Lung (tissue), 12 donors: Measurements from ENCODE around the gene LPCAT1. TPM values are rescaled to one million over a fixed set of nuclear protein-coding genes. Genes with fewer than 3 reads are reported as not detected.

Source experiments
- ATAC-seq: fragments of 200-7000 bp; cut with Tn5 transposase; one replicate; pipeline ENCODE4 v1.9.1; 2020; ENCODE audit warnings: moderate number of reproducible peaks; ENCODE audit not compliant: insufficient read depth, low FRiP score
- DNase-seq, 3 donors: peaks; one replicate each; pipeline ENCODE4 v3.0.0-alpha.2; 2013 to 2017
- H3K27ac ChIP-seq, 2 donors: one replicate each; pipeline ENCODE4 v1.5.1; 2013; ENCODE audit warnings: mild to moderate bottlenecking in 2 of 2, moderate library complexity in 2 of 2, control low read depth in 1 of 2, inconsistent platforms in 1 of 2, low read depth in 1 of 2, low read length in 1 of 2
- H3K27me3 ChIP-seq, 3 donors: one replicate each; pipeline ENCODE4 v1.5.1; 2013; ENCODE audit warnings: low read length in 2 of 3; ENCODE audit not compliant: control insufficient read depth in 3 of 3, insufficient read depth in 3 of 3
- H3K36me3 ChIP-seq, 4 donors: one replicate each; pipeline ENCODE4 v1.5.1; 2013; ENCODE audit warnings: low read length in 4 of 4, mild to moderate bottlenecking in 1 of 4, moderate library complexity in 1 of 4; ENCODE audit not compliant: control insufficient read depth in 4 of 4, insufficient read depth in 4 of 4
- H3K4me1 ChIP-seq, 5 donors: one replicate each; pipeline ENCODE4 v1.5.1; 2013; ENCODE audit warnings: low read length in 5 of 5, mild to moderate bottlenecking in 2 of 5, moderate library complexity in 1 of 5; ENCODE audit not compliant: control insufficient read depth in 5 of 5, insufficient read depth in 5 of 5
- H3K4me3 ChIP-seq: one replicate; pipeline ENCODE4 v1.5.1; 2013; ENCODE audit warnings: mild to moderate bottlenecking, control low read depth, moderate library complexity
- H3K9ac ChIP-seq, 2 donors: one replicate each; pipeline ENCODE4 v1.5.1; 2013; ENCODE audit warnings: low read length in 2 of 2, control low read depth in 1 of 2; ENCODE audit not compliant: insufficient read depth in 1 of 2
- H3K9me3 ChIP-seq, 4 donors: one replicate each; pipeline ENCODE4 v1.5.1; 2013; ENCODE audit warnings: low read length in 3 of 4, mild to moderate bottlenecking in 1 of 4, moderate library complexity in 1 of 4; ENCODE audit not compliant: control insufficient read depth in 4 of 4, insufficient read depth in 3 of 4
- WGBS, 2 donors: extraction: QIAGEN DNeasy Blood & Tissue Kit; methylation state at CpG; one replicate each; pipeline ENCODE4 v1.1.7; 2013; 5-methylcytosine and 5-hydroxymethylcytosine counted together
- polyA plus RNA-seq, 2 donors: library from polyadenylated mRNA; stranded (reverse); fragments of 200-250 nt; gene quantifications; one replicate each; pipeline ENCODE4 v1.2.1, GENCODE V29; 2013
- total RNA-seq, 2 donors: library from RNA; depleted of rRNA in 1 of 2; stranded (reverse); fragments of >200 nt in 1 of 2; gene quantifications; one replicate each; pipeline ENCODE4 v1.2.1, GENCODE V29; 2014 to 2021
- TF ChIP-seq, protein P1 (sequence below): IDR thresholded peaks from 2 replicates; pipeline ENCODE4 v1.5.1; 2012; ENCODE audit warnings: mild to moderate bottlenecking; ENCODE audit errors: control extremely low read depth, extremely low read depth
- donor health status: control.
- donor health status: control.
- donor health status: Bipolar disorder and iron deficiency.
- donor health status: healthy.
- donor health status: DM: yes; HTN: yes; CAD: no.

Gene LPCAT1
- total and polyA plus RNA-seq, 4 donors = 198 to 669 (median 443) TPM

DNA sequence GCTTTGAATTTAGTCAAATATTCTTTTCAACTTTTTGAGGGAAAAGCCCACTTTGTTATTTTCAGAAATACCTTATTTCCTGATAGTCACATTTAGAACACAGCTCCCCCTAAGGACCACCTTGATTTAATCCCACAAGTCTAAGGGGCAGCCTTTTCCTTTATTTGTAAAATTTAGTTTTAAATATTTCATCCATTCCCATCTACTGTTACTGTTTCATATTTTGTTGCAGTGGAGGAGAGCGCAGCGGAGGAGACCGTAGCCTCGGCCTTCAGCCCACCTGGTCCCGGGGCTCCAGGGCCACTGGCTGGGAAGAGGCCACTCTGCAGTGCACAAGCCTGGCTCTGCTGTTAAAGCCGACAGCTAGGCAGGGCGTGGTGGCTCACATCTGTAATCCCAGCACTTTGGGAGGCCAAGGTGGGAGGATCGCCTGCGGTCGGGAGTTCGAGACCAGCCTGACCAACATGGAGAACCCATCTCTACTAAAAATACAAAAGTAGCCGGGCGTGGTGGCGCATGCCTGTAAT is 19.6 kb downstream of the LPCAT1 start:
- Histone ChIP-seq H3K36me3 (peaks cover 0 to 22% (median 3%) of the 10 kb centered on the region in 4 donors), H3K4me3 (no peak overlapping the region), H3K4me1 (peaks cover 0 to 40% (median 21%) of the 10 kb centered on the region in 5 donors), H3K27ac (peak overlapping the region in 1 of 2 donors; percentile 44), H3K27me3 (no peaks in the 10 kb centered on the region), H3K9ac (no peak overlapping the region), H3K9me3 (no peaks in the 10 kb centered on the region)
- ATAC-seq (no peak), DNase-seq (no peak)
- TF ChIP-seq, protein P1, sequence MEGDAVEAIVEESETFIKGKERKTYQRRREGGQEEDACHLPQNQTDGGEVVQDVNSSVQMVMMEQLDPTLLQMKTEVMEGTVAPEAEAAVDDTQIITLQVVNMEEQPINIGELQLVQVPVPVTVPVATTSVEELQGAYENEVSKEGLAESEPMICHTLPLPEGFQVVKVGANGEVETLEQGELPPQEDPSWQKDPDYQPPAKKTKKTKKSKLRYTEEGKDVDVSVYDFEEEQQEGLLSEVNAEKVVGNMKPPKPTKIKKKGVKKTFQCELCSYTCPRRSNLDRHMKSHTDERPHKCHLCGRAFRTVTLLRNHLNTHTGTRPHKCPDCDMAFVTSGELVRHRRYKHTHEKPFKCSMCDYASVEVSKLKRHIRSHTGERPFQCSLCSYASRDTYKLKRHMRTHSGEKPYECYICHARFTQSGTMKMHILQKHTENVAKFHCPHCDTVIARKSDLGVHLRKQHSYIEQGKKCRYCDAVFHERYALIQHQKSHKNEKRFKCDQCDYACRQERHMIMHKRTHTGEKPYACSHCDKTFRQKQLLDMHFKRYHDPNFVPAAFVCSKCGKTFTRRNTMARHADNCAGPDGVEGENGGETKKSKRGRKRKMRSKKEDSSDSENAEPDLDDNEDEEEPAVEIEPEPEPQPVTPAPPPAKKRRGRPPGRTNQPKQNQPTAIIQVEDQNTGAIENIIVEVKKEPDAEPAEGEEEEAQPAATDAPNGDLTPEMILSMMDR = no peak
- 93 to 95% methylated on average over 14 of the region's 14 CpGs for WGBS, 2 donors

DNA sequence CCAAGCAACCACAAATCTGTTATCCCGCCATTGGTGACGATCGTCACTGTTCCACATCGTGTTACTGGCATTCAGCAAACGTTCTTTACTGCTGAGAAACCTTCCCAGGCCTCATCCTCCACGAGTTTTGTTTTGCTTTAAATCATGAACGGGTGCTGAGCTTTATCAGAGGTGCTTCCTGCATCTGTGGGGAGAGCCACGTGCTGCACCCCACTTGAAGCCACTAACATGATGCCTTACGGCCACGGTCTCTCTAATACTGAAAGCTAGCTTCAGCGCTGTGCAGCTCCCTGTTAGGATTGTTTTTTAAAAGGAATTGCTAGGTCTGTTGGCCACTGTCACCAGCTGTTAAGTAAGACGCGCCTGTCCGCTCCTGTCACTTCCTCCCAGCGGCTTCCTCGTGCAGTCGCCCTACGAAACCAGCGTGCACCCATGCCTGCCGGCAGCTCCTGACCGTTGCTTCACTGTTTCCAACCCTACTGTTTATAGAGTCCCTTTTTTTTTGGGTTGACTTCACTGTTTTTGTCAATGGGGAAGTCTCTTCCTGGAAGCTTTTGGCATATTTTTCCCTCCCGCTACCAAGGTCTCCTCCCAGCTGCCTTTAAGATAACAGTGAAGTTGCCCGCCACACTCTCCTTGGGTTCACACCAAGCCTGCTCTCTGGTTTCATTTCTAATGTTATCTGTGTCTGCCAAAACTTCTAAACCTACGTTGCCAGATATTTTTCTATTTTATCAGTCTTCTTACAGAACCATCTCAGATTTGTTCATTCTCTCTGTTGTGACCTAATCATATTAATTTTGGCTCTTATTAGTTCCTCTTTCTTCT is 20.3 kb downstream of the LPCAT1 start:
- no peak overlapping the region for H3K9ac ChIP-seq
- H3K27ac ChIP-seq = peak overlapping the region in 1 of 2 donors; percentile 27
- H3K27me3 ChIP-seq = no peaks in the 10 kb centered on the region
- peaks cover 0 to 40% (median 21%) of the 10 kb centered on the region in 5 donors for H3K4me1 ChIP-seq
- H3K36me3 ChIP-seq = peaks cover 0 to 20% (median 6%) of the 10 kb centered on the region in 4 donors
- TF ChIP-seq, protein P1 = no peak
- no peak for ATAC-seq
- H3K4me3 ChIP-seq = no peak overlapping the region
- WGBS, 2 donors = 19 to 52% methylated on average over 24 of the region's 24 CpGs
- peak in 2 of 3 donors; percentile 52 to 53 for DNase-seq
- H3K9me3 ChIP-seq = no peaks in the 10 kb centered on the region

DNA sequence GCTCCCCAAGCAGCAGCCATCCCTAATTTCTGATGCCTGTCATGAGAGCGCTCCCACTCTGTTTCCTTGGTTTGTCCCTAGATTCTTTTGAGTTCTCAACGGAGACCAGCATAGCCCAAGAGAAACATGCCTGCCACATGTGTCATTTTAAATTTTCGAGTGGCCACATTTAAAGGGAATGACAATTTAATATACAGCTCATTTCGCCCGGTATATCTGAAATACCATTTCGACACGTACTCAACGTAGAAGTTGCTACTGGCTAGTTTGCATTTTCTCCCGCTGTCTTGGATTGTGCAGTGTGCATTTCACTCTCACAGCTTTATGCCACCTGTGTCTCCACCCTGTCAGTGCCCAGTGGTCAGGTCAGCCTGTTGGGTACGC is 21.0 kb downstream of the LPCAT1 start:
- Histone ChIP-seq H3K9me3 (no peaks in the 10 kb centered on the region), H3K4me3 (no peak overlapping the region), H3K9ac (no peak overlapping the region), H3K27me3 (no peaks in the 10 kb centered on the region), H3K27ac (peak overlapping the region in 1 of 2 donors; percentile 27), H3K4me1 (peaks cover 0 to 40% (median 18%) of the 10 kb centered on the region in 5 donors), H3K36me3 (peaks cover 0 to 18% (median 5%) of the 10 kb centered on the region in 4 donors)
- WGBS, 2 donors = 78 to 90% methylated on average over 10 of the region's 10 CpGs
- DNase-seq (no peak), ATAC-seq (no peak)
- TF ChIP-seq, protein P1 = no peak
